GM18507 (cell line): Measurements from ENCODE around the gene ATP9B.

Source experiments
- DNase-seq: peaks from one replicate; pipeline ENCODE4 v3.0.0; 2011; ENCODE audit warnings: low read depth; ENCODE audit not compliant: insufficient read length; ENCODE audit errors: extremely low spot score
- FAIRE-seq: peaks from 2 replicates; lab custom pipeline; 2011; peaks lifted over from hg19 to GRCh38; lab: Jason Lieb, UNC

The ATP9B gene

GRCh38 chr18:79426376-79427300 lies 357.4 kb downstream of the ATP9B start:
- FAIRE-seq (no peak), DNase-seq (no peak)

DNA sequence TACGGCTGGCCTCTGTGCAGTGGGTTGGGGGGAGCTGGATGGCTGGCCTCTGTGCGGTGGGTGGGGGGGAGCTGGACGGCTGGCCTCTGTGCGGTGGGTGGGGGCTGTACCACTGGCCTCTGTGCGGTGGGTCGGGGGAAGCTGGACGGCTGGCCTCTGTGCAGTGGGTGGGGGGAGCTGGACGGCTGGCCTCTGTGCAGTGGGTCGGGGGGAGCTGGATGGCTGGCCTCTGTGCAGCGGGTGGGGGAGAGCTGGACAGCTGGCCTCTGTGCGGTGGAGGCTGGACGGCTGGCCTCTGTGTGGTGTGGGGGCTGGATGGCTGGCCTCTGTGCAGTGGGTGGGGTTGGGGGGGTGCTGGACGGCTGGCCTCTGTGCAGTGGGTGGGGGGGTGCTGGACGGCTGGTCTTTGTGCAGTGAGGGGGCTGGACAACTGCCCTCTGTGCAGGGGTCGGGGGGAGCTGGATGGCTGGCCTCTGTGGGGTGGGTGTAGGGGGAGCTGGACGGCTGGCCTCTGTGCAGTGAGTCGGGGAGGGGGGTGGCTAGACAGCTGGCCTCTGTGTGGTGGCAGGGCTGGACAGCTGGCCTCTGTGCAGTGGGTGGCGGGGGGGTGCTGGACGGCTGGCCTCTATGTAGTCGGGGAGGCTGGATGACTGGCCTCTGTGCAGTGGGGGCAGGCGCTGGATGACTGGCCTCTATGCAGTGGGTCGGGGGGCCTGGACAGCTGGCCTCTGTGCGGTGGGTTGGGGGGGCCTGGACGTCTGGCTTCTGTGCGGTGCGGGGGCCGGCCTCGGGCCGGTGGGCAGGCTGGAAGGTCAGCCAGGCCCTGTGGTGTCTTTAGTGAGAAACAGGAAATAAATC lies 358.4 kb downstream of the ATP9B start:
- DNase-seq, result no peak
- no peak for FAIRE-seq
